Peyer's patch (tissue), 4 donors: ENCODE results near the gene PARVA.

ENCODE experiments used
- CTCF ChIP-seq, 6 experiments: fragments of 450-650 bp in 4 of 6; fragments of 200-600 bp in 2 of 6; sonication (generic) in 1 of 6; IDR thresholded peaks; one replicate each; pipeline ENCODE4 v1.5.1; 2017 to 2019; ENCODE audit warnings: antibody characterized with exemption in 6 of 6, mild to moderate bottlenecking in 3 of 6, moderate library complexity in 1 of 6
- POLR2A ChIP-seq, 2 donors: fragments of 450-650 bp; IDR thresholded peaks; one replicate each; pipeline ENCODE4 v1.5.1; 2017; ENCODE audit warnings: antibody characterized with exemption in 2 of 2, mild to moderate bottlenecking in 2 of 2, moderate library complexity in 2 of 2

GRCh38 chr11:12459865-12460444, 82.6 kb downstream of the PARVA start:
- TF ChIP-seq POLR2A (IDR thresholded peaks at IDR 0.05) (no peak), CTCF (IDR thresholded peaks at IDR 0.05) (no peak)
